Measurements from ENCODE around the gene APOL1. TPM values are rescaled to one million over a fixed set of nuclear protein-coding genes. Genes with fewer than 3 reads are reported as not detected.

Gene APOL1
- total and polyA plus RNA-seq, 9 of the 15 experiments (the other 6 are each of a cell fraction or from before 2014, with no cell fraction given) = 2.5 to 9.7 (median 5.6) TPM

GRCh38 chr22:36223504-36223903, 29.4 kb upstream of the APOL1 start:
- Histone ChIP-seq H3K79me2 (ENCODE audit: control insufficient read depth, insufficient read depth, low read length) (no peaks in the 10 kb centered on the region), H3K4me2 (ENCODE audit: insufficient read depth, low read length) (no peak overlapping the region), H3K27ac (ENCODE audit: extremely low read depth, low read depth, low read length) (no peak overlapping the region), H3K9me1 (ENCODE audit: control insufficient read depth, insufficient read depth, low read length) (no peaks in the 10 kb centered on the region), H3K36me3 (ENCODE audit: control insufficient read depth, insufficient read depth, low read length) (peaks cover 10% of the 10 kb centered on the region; the same call in 1 of the 3 replicates), H3K9me3 (replicated peaks; ENCODE audit: control insufficient read depth, insufficient read depth, low read depth, low read length) (no peaks in the 10 kb centered on the region), H4K20me1 (replicated peaks; ENCODE audit: control insufficient read depth, insufficient read depth, low read length) (no peaks in the 10 kb centered on the region), H3K9ac (ENCODE audit: insufficient read depth in 1 of 2, low read depth in 2 of 2, low read length in 2 of 2) (no peak overlapping the region), H3K27me3 (ENCODE audit: control insufficient read depth in 2 of 2, insufficient read depth in 2 of 2, low read length in 2 of 2) (no peaks in the 10 kb centered on the region), H3K4me1 (replicated peaks in 1 of 2; ENCODE audit: control insufficient read depth in 2 of 2, insufficient read depth in 2 of 2, low read length in 2 of 2) (peaks cover 0 to 3% of the 10 kb centered on the region in 2 experiments; a peak in 1 of 5 replicates), H2AFZ (ENCODE audit: low read depth, low read length) (no peak overlapping the region), H3K4me3 (no peak overlapping the region)
- no TSS peak for BruUV-seq (replicated peaks)
- intact Hi-C loops (cut with micrococcal nuclease) (loop anchor here (5.0 kb wide), 2 partner anchors 41 to 76 kb away; no protein-coding TSS in a partner anchor), in situ Hi-C loops (cut with MboI) (no loop called here)
- ChIA-PET POLR2A (no interaction called here), CTCF (ENCODE audit: low intra/inter-chr PET ratio) (no interaction called here)
- 38% methylated on average over 5 of the region's 8 CpGs for WGBS (ENCODE audit: insufficient coverage, low coverage, missing lambda C conversion rate)
- no peak for FAIRE-seq
- no peak for ATAC-seq
- DNase-seq (ENCODE audit: extremely low read depth in 1 of 4, low spot score in 3 of 4) = no peak
- no peak for TF ChIP-seq TAF15 (IDR thresholded peaks at IDR 0.05; ENCODE audit: low read depth, low read length)
- TF ChIP-seq STAT6 (CRISPR knock-in tag; IDR thresholded peaks at IDR 0.05) = no peak
- no peak for TF ChIP-seq MEIS2 (IDR thresholded peaks at IDR 0.05; ENCODE audit: partially characterized antibody)
- TF ChIP-seq BDP1 (IDR thresholded peaks at IDR 0.05; ENCODE audit: insufficient read depth, insufficient read length) = no peak
- TF ChIP-seq SNAPC5 (CRISPR knock-in tag; IDR thresholded peaks at IDR 0.05) = no peak
- TF ChIP-seq ZNF174 (CRISPR knock-in tag; IDR thresholded peaks at IDR 0.05) = no peak
- TF ChIP-seq TAF7 (tag; IDR thresholded peaks at IDR 0.05) = no peak
- no peak for TF ChIP-seq NCOA2 (IDR thresholded peaks at IDR 0.05; ENCODE audit: partially characterized antibody in 2 of 2)
- no peak for TF ChIP-seq NFIC (IDR thresholded peaks at IDR 0.05)
- no peak for TF ChIP-seq RNF2 (IDR thresholded peaks at IDR 0.05)
- TF ChIP-seq ZNF253 (CRISPR knock-in tag; conservative IDR thresholded peaks at IDR 0.05) = no peak
- no peak for TF ChIP-seq FOXA3 (CRISPR knock-in tag; conservative IDR thresholded peaks at IDR 0.05 in 1 of 2, IDR thresholded peaks at IDR 0.05 in 1 of 2)
- TF ChIP-seq NFRKB (IDR thresholded peaks at IDR 0.05; ENCODE audit: low read depth) = no peak

All from K562 (cell line).